Stimulated activated CD4-positive, alpha-beta T cell treated with anti-CD3 and anti-CD28 coated beads, TNF-alpha, amount 100 ng/mL, for 24 hours (primary cell): ENCODE data around the gene ENO4.

Source experiments
- DNase-seq, 3 experiments: peaks; one replicate each; pipeline ENCODE4 v3.0.0-alpha.2; 2020; ENCODE audit warnings: low read depth in 3 of 3

The ENO4 gene

DNA sequence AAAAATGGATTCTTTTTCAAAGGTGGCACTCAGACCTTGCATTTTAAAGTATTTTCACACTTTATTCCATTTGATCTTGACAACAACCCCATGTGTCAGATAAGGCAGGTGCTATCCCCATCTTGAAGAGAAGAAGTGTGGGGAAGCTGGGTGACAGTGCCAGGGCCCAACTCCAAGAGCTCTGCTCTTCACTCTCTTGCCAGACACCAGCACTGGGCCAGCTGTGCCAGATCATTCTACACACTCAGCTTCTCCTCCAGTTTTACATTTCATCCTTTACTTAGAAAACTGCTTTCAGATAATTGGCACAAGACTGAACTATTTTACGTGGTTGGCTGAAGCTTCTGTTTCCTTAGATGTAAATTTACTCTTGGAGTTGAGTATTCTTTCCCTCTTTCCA is 64.4 kb downstream of the ENO4 start:
- no peak for DNase-seq

- no peak for DNase-seq
Observed at GRCh38 chr10:116915340-116915739, 66.0 kb downstream of the ENO4 start.

DNA sequence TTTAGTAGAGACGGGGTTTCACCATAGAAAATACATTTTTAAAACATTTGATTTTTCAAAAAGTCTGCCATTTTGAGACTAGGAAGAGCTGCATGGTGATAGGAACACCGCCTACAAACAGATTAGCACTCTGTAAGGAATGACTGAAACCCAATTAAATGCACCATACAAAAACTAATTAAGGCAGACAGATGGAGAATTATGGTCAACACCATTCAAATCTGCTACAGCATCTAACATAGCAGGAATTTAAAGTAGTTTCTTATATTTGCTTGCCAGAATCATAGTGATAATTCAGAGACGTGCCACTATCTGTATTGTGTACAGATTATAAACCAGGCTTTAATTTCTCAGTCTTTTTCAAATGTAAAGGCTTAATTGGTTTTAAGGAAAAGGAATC is 68.2 kb downstream of the ENO4 start:
- DNase-seq = no peak

- DNase-seq = no peak
Observed at GRCh38 chr10:116918583-116918982, 69.3 kb downstream of the ENO4 start.

DNA sequence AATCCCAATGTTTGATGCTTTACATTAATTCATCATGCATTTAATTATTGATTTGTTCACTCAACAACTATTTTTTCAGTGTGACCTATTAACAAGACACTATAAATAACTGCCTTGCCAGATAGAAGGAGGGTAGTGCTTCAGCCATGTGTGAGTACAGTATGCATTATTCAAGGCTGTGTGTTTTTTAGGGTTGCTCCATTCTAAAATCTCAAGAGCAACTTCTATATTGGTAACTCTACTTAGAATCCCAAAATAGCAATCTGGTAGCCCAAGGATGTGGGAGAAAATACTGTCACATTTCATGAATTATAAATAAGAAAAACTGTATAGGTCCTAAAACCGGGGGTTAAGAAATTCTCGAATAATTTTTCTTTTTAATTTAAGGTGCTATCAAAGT is 69.9 kb downstream of the ENO4 start:
- DNase-seq = no peak

GRCh38 chr10:116919706-116920105 is 70.4 kb downstream of the ENO4 start:
- DNase-seq = no peak

DNA sequence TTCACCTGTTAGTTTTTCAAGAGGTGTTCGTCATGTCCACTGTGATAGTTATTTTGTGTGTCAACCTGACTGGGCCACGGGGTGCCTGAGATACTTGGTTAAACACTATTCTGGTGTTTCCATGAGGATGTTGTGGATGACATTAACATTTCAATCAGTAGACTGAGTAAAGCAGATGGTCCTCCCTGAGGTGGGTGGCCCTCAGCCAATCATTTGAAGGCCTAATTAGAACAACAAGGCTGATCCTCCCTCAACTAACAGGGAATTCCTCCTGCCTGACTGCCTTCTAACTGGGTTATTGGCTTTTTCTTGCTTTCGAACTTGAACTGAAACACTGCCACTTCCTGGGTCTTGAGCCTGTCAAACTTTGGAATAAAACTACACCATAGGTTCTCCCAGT is 75.8 kb downstream of the ENO4 start:
- no peak for DNase-seq

DNA sequence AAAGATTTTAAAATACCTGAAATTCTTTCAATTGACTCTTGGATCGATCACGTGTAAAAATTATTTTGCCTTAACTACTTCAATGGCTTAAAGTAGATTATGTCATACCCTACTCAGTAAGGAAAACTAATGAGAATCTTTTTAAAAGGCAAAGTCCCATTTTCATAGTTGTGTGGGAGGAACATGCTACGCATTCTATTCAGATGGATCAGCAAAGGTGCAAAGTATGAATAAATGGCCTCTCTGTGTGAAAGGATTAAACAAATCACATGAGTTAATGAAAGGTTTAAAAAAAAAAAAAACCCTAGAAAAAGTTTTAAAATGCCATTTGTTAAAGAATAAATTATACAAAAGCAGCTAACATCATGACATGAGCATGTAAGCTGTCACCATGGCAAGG is 77.1 kb downstream of the ENO4 start:
- DNase-seq = no peak

GRCh38 chr10:116931806-116932205 is 82.5 kb downstream of the ENO4 start:
- no peak for DNase-seq
